ENCODE data around the gene FNDC7. TPM values are rescaled to one million over a fixed set of nuclear protein-coding genes. Genes with fewer than 3 reads are reported as not detected.

FNDC7 gene
- total and polyA plus RNA-seq, 9 of the 15 experiments (the other 6 are each of a cell fraction or from before 2014, with no cell fraction given): not detected

DNA sequence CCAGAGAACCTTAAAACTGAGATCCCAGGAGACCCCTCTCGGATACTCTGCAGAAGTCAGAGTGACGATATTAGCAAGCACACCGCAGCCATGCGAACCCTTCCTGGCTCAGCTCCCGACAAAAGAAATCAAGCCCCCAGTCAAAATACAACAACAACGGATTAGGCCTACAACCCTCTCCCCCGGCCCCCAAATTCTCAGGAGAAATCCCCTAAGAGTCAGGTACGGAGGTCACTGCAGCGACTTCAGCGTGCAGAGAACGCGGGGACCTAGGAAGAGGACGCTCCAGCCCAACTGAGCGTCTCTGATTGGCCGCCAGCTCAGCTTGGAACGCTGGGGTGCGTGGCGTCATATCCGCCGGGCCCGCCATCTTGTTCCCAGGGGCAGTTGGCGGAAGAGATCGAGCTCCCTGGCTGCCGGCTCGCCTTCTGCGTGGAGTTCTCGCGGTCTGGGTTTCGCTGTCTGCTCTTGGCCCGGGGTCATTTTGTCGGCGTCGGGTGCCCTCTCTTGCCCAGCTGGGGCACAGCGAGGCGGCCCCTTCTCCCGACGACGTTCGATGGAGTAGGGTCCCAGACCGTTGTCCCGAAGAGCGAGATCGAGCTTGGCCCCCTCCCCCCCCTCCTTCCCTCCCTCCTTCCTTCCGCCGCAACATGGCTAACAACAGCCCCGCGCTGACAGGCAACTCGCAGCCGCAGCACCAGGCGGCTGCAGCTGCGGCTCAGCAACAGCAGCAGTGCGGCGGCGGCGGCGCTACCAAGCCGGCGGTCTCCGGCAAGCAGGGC lies 20.6 kb upstream of the FNDC7 start, which contains the start of gene PRPF38B (continued):
- TF ChIP-seq, protein P1, sequence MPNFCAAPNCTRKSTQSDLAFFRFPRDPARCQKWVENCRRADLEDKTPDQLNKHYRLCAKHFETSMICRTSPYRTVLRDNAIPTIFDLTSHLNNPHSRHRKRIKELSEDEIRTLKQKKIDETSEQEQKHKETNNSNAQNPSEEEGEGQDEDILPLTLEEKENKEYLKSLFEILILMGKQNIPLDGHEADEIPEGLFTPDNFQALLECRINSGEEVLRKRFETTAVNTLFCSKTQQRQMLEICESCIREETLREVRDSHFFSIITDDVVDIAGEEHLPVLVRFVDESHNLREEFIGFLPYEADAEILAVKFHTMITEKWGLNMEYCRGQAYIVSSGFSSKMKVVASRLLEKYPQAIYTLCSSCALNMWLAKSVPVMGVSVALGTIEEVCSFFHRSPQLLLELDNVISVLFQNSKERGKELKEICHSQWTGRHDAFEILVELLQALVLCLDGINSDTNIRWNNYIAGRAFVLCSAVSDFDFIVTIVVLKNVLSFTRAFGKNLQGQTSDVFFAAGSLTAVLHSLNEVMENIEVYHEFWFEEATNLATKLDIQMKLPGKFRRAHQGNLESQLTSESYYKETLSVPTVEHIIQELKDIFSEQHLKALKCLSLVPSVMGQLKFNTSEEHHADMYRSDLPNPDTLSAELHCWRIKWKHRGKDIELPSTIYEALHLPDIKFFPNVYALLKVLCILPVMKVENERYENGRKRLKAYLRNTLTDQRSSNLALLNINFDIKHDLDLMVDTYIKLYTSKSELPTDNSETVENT (CRISPR knock-in tag; IDR thresholded peaks at IDR 0.05): peak; percentile 95
- TF ChIP-seq NR3C1 (CRISPR knock-in tag; IDR thresholded peaks at IDR 0.05) (no peak), THRB (CRISPR knock-in tag; conservative IDR thresholded peaks at IDR 0.05) (no peak), BCL6 (CRISPR knock-in tag; IDR thresholded peaks at IDR 0.05) (no peak), ZNF717 (CRISPR knock-in tag; IDR thresholded peaks at IDR 0.05) (no peak), ZHX1 (conservative IDR thresholded peaks at IDR 0.05; ENCODE audit: low read length) (no peak), SMARCB1 (IDR thresholded peaks at IDR 0.05; ENCODE audit: insufficient read length, low read depth) (no peak), HNRNPUL1 (IDR thresholded peaks at IDR 0.05; ENCODE audit: low read length) (no peak), ASH1L (IDR thresholded peaks at IDR 0.05; ENCODE audit: borderline replicate concordance, low read depth, partially characterized antibody) (peak; percentile 68), SNIP1 (IDR thresholded peaks at IDR 0.05; ENCODE audit: low read depth) (no peak), NBN (IDR thresholded peaks at IDR 0.05; ENCODE audit: low read depth) (peak; percentile 86), TRIM25 (IDR thresholded peaks at IDR 0.05; ENCODE audit: borderline replicate concordance) (peak; percentile 88), NCOR1 (IDR thresholded peaks at IDR 0.05) (peak; percentile 48), ESRRB (CRISPR knock-in tag; IDR thresholded peaks at IDR 0.05; ENCODE audit: borderline replicate concordance) (no peak), COPS2 (conservative IDR thresholded peaks at IDR 0.05) (no peak), CAMTA2 (CRISPR knock-in tag; conservative IDR thresholded peaks at IDR 0.05) (0 out of 2 replicates have a peak, but pooled peaks have one; percentile 65), ZNF764 (CRISPR knock-in tag; IDR thresholded peaks at IDR 0.05; ENCODE audit: low read depth) (peak; percentile 96), SREBF1 (IDR thresholded peaks at IDR 0.05; ENCODE audit: borderline replicate concordance, low read depth, low read length) (no peak; the same call in 1 of the 2 replicates), NUFIP1 (IDR thresholded peaks at IDR 0.05; ENCODE audit: partially characterized antibody) (no peak), CEBPB (tag; IDR thresholded peaks at IDR 0.05) (no peak), CHD1 (IDR thresholded peaks at IDR 0.05; ENCODE audit: low read length) (peak; percentile 70), SRSF1 (IDR thresholded peaks at IDR 0.05; ENCODE audit: low read depth, low read length) (0 out of 2 replicates have a peak, but pooled peaks have one; percentile 76)
